GM19035 (cell line): Measurements from ENCODE around the gene PHYKPL.

Experiments used
- ATAC-seq: cut with Tn5 transposase; IDR thresholded peaks from one replicate; pipeline ENCODE4 v1.9.1; 2021; ENCODE audit not compliant: unreplicated experiment

The PHYKPL gene

DNA sequence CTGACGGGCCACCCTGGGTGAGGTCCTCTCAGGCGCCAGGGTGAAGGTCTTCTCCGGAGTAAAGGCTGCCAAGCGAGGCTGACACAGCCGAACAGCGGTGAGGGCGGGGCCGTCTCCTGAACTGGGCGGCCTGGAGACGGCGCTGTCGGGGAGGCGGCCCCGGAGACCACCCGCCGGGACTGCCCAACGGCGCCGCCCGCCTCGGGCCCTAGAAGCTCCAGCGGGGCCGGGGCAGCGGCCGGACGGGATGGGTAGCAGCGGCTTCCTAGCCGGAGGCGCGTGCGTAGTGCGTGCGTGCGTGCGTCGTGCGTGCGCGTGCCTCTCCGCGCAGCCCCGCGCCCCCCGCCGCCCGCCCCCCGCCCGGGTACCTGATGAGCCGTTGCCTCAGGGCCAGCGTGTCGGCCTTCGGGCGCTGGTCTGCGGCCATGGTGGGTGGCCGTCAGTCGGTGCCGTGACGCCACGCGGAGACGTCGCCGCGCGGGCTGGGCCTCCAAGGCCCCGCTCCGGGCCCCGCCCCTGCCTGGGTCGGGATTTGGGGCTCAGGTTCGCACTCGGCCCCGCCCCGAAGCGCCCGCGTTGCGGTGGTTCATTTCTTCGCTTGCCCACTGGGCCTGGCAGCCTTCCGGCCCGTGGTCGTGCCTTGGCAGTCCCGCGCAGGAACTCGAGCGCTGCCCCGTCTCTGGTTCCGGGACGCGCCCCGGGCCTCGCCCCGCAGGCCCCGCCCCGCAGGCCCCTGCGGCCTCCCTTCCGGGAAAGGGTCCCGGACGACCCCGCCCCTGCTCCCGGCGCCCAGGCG is at the start of gene PHYKPL:
PHYKPL (minus strand) TSS at position 679 of the 796 bp plus-strand sequence; CDS start at position 427, 252 bp downstream.
- peak; percentile 68 for ATAC-seq

DNA sequence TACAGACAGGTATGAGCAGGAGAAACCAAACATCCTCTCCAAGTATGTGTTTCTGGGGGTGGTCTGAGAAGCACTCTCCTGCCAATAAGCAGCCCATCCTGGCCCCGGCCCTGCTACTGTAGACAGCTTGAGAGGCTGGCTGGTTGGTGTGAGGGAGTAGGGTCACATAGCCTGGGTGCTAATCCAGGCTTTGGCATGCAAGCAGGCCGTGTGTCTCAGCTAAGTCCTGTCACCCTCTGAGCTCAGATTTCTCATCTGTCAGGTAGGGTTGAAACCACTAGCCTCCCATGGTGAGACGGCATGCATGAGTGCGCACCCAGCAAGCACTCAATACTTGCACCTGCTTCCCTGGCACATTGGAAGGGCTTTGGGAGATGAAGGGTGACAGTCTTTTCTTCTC is 49.8 kb upstream of the PHYKPL start:
- ATAC-seq: no peak

DNA sequence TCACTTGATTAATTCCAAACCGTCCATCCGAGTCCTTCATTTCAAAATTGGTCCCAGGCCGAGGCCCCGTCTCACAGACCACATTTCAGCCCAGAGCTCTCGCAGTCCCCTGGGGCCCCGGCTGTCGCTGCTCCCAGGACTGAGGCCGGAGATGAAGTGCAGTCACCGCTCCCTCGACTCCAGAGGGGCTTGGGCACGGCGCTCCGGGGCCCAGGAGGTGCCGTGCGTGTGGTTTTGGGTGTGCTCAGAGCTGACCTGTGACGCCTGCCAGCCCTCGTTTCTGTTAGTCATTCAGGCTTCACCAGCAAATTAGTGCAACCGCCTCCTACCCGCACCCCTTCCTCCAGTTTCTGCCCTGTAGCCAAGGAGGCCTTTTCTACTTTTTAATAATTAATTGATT is 48.7 kb upstream of the PHYKPL start:
- no peak for ATAC-seq

DNA sequence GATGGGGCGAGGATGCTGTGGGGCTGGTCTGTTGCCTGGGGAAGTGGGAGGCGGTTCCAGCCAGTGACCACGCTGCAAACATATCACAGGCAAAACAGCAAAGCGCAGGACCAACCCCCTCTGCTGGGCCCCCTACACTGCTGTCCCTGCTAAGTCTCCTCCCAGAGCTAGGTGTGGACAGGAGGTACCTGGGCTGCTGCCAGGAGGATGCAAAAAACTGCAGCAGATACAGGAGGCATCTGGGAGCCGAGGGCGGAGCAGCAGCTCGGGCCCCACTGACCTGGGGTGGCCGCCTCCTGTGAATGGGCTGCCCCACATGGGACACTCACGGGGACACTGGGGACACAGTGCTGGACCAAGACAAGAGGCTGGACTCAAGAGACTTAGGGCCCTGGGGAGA is 48.0 kb upstream of the PHYKPL start:
- no peak for ATAC-seq

DNA sequence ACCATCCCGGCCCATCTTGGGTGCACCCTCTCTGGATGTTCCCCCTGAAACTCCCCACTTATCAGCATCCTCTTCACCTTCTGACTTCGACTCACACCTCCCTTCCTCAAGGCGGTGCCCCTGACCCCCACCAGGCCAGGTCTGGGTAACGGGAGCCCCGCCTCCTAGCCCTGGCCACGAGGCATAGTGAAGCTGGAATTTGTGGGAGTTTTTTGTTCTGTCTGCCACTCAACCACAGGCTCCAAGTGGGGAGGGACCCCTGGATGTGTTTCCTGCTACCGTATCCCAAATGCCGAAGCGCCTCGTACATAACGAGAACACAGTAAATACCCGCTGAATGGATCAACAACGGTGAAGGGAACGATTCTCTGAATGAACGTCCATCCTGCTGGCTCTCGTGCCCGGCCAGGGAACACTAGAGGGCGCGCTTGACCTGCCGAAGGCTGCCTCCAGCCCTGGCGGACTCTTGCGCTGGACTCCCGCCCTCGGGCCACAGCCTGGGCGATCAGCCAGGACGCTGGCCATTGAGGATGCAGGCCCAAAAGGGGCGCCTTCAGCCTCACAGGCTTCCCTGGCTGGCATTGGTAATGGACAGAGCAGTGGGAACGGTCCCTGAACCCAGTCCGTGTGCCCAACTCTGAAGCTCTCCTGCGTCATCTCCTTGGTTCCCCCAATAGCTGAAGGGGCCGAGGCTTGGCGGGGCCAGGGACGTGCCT is 47.3 kb upstream of the PHYKPL start:
- no peak for ATAC-seq

DNA sequence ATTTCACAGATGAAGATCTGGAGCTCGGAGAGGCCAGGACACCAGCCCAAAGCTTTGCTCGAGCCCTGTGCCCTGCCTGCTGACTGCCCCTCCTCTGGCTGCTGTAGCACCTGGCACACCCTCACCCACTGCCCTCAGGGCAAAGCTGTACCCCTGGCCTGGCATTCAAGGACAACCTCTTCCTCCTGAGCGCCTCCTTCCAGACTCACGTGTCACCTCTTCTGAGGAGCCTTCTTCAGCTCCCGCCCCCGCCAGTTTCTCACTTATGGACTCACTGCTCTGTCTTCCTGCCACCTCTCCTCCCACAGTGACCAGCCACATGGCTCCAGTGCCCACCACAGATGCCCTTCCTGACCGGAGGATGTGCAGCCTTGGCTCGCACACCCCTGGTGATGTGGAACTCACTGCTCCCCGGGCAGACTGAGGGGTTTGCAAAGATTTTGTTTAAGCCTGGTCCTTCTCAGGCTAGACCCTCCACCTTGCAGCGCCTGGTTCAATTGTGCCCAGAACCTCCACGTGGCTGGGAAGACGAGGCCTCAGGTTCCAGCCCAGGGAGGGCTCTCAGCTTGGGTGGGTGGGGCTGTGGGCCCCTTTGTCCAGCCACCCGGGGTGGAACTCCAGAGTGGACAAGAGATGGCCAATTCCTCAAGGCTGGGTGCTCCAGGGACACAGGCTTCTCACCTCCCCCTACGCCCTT is 46.6 kb upstream of the PHYKPL start:
- ATAC-seq: no peak

DNA sequence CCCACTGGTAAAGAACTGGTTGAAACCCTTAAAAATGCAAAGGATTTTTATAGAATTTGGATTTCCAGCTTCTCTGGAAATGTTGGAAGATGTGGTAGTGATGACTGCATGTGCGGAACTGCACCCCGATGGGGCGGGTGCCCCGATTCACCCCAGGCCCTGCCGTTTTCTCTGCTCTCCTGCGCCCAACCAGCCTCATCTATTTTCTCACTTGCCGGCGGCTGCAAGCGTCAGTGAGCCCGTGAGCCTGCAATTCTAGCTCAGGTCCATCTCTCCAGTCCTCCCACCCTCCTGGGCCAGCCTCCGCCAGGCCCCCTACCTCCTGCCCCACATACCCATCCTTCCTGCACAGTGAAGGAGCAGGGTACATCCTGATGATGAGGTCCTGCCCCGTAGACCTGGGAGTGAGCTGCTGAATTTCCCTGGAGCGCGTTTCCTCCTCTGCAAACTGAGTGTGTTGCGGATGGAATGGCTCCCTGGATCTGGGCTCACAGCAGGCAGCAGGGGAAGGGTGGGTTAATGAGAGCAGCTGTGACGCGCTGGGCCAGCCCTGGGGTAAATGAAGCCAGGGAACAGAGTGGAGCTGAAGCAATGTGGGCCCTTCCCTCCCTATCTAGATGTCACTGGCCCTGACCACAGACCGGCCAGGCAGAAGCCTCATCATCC is 45.9 kb upstream of the PHYKPL start:
- no peak for ATAC-seq

DNA sequence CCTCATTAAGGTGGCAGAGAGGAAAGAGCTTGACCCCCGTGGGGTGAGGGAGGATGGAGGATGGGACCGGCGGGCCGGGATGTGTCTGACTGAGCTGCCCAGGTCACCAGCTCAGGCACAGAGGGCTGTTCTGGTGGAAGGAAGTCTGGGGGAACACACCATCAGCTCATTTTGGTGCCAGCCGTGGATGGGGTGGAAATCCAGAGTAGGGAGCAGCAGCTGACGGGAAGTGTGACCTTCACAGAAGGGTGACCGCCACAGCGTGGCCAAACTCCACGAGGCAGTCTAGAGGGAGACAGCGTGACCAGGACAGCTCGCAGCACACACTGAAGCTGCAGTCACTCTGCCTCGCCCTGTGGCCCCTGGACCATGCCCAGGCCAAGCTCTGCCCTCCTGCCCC is 45.3 kb upstream of the PHYKPL start:
- ATAC-seq: no peak

DNA sequence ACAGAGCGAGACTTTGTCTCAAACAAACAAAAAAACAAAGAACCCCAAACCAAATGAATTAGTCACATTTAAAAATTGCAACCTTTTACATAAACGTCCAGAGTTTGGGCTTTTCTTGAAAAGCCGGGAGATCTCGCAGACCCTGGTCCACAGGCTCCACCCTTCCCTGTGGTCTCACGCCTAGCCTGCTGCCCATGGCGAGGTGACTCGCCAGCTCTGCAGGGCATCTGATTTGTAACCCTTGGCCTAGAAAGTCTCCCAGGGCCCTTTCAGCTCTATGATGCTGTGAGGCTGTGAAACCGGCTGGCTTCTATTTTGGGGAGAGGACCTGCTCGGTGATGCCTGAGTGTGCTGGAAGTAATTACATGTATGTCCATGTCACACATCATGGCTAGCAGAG is 44.7 kb upstream of the PHYKPL start:
- ATAC-seq: no peak

DNA sequence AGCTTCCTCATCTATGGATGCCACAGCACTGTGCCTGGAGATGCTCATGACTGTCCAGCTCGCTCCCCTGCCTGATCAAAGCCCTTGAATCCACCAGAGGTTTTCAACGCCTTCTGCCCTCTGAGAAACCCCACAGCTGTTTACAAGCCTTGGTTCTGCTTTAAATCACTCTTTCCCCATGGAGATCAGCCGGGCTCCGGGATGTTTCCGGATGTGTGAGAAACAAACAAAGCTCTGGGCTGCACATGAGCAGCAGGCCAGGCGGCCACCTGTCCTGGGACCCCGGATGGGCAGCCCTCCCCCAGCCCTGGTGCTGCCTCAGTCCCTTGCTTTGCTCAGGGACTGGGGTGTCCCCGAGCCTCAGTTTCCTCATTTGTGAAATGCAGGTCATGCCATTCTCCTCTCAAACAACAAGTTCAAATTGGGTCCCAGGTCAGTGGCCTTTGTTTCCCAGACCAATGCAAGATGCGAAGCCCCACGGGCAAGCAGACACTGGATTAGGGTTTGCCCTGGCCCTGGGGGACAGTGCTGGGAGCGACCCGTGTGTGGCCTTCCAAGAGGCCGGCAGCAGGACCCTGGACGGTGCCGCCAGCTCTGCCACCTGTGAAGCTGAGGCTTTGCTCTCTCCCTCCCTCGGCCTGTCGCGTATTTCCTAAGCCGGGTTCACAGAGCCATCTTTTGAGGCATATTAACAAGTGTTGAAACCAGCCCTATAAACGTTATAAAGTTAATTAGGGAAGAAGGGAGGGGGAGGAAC is 42.4 kb upstream of the PHYKPL start:
- no peak for ATAC-seq

DNA sequence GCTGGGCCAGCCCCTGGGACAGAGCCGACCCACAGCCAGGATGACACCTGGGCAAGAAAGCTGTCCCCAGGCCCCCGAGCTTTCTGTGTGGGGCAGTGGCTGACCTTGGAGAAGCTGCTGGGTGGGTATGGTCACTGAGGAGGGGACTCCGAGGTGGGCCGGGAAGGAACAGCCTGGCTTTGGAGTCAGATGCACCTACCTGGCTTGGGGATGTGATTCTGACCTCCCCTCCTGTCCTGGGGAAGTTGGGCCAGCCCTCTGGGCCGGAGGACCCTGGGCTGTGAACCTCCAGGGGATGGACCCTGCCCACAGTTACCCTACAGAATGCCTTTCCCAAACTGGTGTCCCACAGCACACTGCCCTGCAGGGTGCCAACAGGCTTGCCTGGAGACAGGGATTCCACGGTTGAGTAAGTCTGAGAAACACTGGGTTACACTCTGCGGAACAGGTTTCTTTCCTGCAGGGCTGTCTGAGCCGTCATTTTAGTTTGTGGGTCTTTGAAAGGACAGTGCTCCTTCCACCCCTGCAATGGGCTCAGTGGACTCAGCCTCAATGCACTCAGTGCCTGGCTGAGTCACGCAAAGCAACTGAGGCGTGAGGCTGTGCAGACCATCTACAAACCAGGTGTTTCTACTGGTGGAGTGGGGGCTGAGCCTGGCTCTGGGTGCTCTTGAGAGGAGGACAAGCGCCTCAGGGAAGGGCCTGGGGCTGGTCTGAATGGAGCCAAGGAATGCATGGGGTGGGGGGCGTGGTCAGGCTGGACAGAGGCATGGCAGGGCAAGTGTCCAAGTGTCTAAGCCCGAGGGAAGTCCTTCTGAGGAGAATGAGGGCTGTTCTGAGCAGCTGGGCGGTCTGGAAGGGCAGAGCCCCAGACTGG is 41.3 kb upstream of the PHYKPL start:
- no peak for ATAC-seq

DNA sequence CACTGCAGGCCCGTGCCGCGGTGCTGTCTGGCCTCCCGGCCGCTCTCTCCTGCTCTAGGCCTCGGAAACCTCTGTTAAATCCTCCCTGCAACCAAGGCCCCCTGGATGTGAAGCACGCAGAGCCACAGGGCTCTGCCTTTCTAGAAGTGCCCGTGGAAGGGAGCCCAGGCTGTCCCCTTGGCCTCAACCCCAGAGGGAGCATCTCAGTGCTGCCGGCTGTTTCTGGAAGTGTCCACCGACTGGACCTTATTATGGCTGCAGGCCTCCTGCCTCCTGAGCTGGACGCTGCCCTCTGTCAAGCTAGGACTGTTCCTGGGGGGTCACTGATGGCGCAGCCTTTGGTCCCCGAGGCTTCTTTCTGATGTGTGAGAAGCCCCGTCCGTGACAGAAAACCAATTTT is 40.4 kb upstream of the PHYKPL start:
- no peak for ATAC-seq

DNA sequence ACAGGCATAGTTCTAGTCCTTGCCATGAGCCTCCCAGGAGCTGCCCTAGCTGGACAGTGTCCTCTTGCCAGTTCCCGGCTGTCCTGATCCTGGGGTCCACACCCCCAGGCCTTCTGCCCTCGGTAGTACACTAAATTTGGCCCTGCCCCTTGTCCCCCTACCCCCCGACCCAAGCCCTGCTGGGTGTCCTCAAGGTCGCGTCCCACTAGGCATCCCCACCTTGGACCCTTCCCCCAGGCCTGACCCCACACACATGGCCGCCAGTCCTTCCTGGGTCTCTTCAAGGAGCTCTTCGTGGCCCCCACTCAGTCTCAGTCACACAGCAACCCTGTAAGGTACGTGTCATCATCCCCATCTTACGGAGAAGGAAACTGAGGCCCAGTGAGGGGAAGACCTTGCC is 40.0 kb upstream of the PHYKPL start:
- ATAC-seq: no peak

DNA sequence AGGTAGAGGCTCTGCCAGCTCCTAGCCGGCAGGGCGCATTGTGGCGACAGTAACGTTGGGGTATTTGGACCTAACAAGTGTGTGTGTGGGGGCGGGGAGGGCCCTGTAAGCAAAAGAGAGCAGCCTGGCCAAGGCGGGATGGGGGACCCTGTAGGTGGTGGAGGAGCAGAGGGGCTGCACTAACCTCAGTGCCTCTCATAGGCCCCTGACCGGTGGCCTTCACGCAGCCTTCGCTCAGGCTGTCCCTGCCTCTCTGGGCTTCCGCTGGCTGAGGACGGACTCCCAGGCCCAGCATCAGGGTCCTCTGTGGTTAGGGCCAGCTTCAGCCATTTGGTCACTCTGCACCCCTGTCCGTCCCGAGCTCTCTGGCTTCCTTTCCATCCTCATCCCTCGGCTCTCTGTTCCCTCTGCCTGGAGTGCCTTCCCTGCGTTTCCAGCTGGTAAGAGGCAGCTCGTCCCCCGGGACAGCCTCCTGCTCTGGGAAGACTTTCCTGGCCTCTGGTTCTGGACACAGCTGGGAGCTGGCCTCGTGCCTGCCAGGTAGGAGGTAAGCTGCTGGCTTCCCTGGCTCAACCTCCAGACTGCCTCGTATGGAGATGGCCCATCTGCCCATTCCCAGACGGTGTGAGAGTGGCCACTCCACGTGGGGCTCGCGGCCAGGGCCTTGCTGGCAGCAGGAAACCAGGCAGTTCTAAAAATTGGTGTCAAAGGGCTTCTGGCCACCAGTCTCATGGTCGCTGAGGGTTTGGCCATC is 39.3 kb upstream of the PHYKPL start:
- ATAC-seq: no peak

DNA sequence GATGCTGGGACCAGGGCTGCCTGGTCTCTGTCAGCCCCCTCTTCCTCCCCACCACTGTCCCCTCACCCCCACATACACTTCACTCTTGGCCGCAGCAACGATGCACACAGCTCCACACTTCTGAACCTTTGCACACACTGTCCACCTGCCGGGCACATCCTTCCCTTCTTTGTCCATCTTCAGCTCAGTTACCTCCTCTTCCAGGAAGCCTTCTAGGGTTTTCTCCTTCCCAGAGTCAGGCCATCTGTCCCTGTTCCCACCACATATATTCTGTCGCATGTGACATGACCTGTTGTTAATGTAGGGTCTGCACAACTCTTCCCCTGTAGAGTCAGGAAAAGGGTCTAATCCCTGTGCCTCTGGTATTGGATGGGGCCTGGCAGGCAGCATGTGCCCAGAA is 38.6 kb upstream of the PHYKPL start:
- no peak for ATAC-seq

DNA sequence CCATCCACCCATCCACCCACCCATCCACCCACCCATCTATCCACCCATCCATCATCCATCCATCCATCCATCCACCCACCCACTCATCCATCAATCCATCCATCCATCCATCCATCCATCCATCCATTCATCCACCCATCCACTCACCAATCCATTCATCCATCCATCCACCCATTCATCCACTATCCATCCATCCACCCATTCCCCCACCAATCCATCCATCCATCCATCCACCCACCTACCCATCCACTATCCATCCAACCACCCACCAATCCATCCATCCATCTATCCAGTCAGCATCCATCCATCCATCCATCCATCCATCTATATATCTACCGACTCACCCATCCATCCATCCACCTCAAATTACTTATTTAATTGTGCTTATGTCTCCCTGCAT is 36.9 kb upstream of the PHYKPL start:
- ATAC-seq: no peak

DNA sequence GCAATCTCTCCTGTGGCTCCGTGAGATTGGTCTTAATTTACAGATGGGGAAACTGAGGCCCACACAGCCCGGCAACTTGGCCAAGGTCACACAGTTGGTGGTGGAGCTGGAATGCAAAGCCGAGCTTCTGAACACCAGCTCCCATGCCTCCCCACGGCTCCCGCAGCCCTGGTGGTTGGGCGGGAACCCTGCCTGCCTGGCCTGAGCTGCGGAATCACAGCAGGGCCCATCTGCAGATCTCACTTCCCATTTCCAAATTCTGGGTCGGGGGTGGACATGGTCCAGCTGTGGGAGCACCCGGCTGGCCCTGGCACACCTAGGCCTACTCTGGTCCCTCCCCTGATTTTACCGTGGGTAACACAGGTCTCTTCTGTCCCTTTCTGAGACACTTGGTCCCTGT is 35.3 kb upstream of the PHYKPL start:
- no peak for ATAC-seq

DNA sequence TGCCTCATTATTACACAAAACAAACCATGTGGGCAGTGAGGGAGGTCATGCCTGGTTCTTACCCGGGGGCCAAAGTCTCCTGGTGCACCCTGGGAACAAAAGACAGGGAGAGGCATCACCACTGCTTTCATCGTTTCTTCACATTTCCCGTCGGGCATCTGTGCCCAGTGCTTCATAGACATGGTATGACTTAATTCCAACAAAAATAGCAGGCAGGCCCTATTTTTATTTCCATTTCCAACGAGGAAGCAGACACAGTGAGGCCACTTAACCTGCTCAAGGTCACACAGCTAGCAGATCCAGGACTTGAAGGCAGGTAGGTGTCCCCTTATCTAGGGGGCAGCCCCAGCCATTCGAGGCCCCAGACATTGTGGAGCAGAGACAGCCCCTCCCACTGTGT is 34.6 kb upstream of the PHYKPL start:
- ATAC-seq: no peak

DNA sequence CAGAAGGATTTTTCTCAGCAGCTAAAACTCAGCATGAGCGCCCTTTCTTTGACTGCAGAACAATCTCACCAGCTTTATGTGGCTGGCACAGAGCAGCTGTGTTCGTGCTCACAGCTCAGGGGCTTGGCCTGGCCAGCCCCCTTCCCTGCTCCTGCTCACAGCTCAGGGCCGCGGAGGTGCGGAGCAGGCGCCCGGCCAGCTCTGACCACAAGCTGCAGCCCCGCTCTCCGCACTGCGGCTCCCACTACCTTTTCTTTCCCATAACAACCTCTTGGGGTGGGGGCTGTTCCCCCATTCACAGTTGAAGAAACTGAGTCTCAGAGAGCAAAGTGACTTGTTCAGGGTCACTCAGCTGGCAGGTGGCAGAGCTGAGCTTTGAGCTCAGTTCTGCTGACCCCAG is 34.0 kb upstream of the PHYKPL start:
- no peak for ATAC-seq
